HFF-Myc (cell line): Measurements from ENCODE around the gene TMSB15C.
"Not testable (repeated sequence)": the region's sequence is repeated elsewhere in the genome, so short reads cannot be mapped to it uniquely, and the experiment has no call there.

Source experiments
- DNase-seq: peaks from one replicate; pipeline ENCODE4 v3.0.0-alpha.2; 2011; ENCODE audit warnings: low read depth; ENCODE audit errors: extremely low read depth
- H3K4me3 ChIP-seq: replicated peaks from 2 replicates; pipeline ENCODE4 v1.5.1; 2011; ENCODE audit warnings: low read depth, mild to moderate bottlenecking, control low read depth, low read length
- CTCF ChIP-seq: IDR thresholded peaks from 2 replicates; pipeline ENCODE4 v1.5.1; 2012; ENCODE audit warnings: mild to moderate bottlenecking, low read depth, low read length, control low read depth; ENCODE audit errors: missing control alignments

TMSB15C gene

DNA sequence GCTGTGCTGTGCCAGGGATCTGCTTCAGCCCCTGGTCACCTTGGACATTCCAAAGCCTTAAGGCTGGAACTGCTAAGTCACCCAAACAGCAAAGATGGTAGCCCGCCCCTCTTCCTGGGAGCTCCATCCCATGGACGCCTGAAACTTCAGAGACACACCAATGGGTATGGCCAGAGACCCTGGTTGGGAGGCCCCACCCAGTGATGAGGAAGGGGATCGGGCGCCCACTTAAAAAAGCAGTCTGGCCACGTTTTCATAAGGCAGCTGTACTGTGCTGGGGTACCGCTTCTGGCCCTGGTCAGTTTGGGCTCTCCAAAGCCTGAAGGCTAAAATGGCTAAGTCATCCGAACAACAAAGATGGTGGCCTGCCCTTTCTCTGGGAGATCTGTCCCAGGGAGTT lies 9.4 kb upstream of the TMSB15C start:
- H3K4me3 ChIP-seq = no peak overlapping the region
- DNase-seq = no peak
- TF ChIP-seq CTCF = no peak

- H3K4me3 ChIP-seq = no peak overlapping the region
- no peak for TF ChIP-seq CTCF
- DNase-seq = no peak
These were observed 8.7 kb upstream of the TMSB15C start for GRCh38 chrX:104084534-104085277.

GRCh38 chrX:104084063-104084462 lies 8.0 kb upstream of the TMSB15C start:
- no peak overlapping the region for H3K4me3 ChIP-seq
- no peak for DNase-seq
- no peak for TF ChIP-seq CTCF

- not testable (repeated sequence) for H3K4me3 ChIP-seq, DNase-seq
These were observed 1.8 kb upstream of the TMSB15C start for GRCh38 chrX:104077854-104078253.

DNA sequence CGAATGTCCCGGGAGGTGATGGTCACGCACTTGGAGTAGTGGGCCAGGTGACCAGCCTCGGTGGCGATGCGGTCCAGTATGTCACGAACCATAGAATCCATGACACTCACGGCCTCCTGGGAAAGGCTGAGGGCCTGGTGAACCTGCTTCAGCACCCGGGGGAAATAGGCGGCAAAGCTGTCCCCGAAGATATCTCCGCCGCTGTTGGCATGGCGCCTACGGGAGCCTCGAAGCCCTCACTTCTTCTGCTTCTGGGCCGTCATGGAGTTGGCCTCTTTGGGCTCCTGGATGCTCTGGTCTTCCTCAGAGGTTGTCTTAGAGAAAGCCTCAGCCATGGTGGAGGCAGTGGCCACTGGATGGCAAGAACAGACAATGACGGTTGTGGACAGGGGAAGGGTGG lies 13.4 kb downstream of the TMSB15C start:
- H3K4me3 ChIP-seq, DNase-seq: not testable (repeated sequence)

DNA sequence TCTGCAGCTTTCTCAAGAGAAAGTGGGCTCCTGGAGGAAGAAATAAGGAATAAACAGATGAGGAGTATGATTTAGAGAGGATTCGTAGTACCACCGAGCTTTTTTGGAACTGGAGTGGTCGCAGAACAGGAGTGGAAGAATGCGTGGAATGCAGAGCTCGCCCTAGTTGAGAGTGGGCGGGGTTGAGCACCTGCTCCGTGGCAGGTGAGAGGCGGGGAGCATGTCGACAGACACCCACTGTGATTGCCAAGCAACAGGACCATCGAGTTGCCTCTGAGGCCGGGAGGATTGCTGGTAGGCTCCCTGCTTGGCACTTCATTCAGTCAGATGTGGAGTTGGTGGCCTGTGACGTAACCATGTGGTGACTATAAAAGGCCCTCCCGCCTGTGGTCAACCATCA lies 21.1 kb downstream of the TMSB15C start:
- not testable (repeated sequence) for H3K4me3 ChIP-seq

GRCh38 chrX:104047171-104047570 lies 28.9 kb downstream of the TMSB15C start:
- no peak overlapping the region for H3K4me3 ChIP-seq
- TF ChIP-seq CTCF = no peak
- DNase-seq = no peak

More for the DNA sequence above, 21.1 kb downstream of the TMSB15C start:
- DNase-seq = not testable (repeated sequence)

GRCh38 chrX:104045642-104046041 lies 30.4 kb downstream of the TMSB15C start:
- H3K4me3 ChIP-seq = no peak overlapping the region
- no peak for TF ChIP-seq CTCF
- DNase-seq = no peak
